ENCODE measurements around the gene ZCCHC13. TPM values are rescaled to one million over a fixed set of nuclear protein-coding genes. Genes with fewer than 3 reads are reported as not detected.

Gene ZCCHC13
- not detected in 5 replicates for total RNA-seq (2022; extraction: Qiagen RNA extraction)

DNA sequence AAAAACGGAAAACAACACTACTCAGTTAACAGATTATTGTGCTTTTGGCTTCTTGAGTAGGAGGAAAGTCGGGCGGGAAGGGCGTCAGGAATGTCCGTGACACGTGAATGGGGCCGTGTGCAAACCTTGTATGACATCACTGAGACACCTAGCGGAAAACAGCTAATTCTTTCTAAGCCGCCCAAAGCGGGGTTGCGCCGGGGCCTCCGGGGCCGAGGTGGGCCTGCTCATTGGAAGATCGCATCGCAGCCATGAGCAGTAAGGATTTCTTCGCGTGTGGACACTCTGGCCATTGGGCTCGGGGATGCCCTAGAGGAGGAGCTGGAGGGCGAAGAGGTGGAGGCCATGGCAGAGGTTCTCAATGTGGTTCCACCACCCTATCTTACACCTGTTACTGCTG is at the start of gene ZCCHC13:
ZCCHC13 (plus strand) TSS at position 165 of the 400 bp plus-strand sequence; CDS start at position 252, 87 bp downstream.

Other genes starting within 250 kb of the ZCCHC13 start
- 17.8 to 25.1 TPM (median 19.9 TPM) in 5 replicates for gene SLC16A2, start 117.3 kb downstream of the ZCCHC13 start, total RNA-seq (2022; extraction: Qiagen RNA extraction)

Measured in A549 treated with Hydrocortisone at 1 μM for 4 hours (cell line).